GM21786 (cell line): ENCODE measurements around the gene UPK3BL1.
"Not testable (repeated sequence)": the region's sequence is repeated elsewhere in the genome, so short reads cannot be mapped to it uniquely, and the experiment has no call there.

ENCODE experiments used
- ATAC-seq: cut with Tn5 transposase; IDR thresholded peaks from one replicate; pipeline ENCODE4 v1.9.1; 2021; ENCODE audit not compliant: unreplicated experiment

The UPK3BL1 gene

GRCh38 chr7:102630622-102631021 lies 12.0 kb downstream of the UPK3BL1 start:
- ATAC-seq: not testable (repeated sequence)

DNA sequence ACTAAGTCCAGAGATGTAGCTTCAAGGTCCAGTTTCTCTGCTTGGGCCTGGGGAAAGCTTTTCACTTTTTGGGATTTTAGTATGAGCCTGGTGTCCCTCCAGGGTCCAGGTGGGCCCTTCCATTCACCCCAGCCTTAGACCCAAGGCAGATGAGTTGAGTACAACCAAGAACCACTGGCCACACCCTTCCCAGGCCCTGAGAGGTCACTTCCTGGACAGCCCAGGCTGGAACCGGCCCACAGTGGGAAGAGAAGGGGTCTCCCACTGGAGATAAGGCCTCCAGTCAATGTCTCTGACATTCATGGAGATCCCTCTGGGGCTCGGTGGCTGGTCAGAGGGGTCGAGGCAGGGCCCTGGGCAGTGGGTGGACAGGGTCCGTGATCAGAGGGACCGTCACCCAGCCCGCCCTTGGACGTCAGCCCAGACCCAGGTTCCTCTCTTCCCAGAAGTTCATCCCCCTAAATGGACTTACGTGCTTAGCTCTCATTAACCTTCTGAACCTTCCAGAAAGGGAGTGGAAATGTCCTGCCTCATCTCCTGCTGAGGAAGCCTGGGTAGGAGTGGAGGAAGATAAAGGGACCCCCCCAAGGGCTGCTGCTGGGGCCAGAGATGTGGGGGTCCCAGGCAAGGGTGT lies 15.2 kb downstream of the UPK3BL1 start:
- ATAC-seq: not testable (repeated sequence)

DNA sequence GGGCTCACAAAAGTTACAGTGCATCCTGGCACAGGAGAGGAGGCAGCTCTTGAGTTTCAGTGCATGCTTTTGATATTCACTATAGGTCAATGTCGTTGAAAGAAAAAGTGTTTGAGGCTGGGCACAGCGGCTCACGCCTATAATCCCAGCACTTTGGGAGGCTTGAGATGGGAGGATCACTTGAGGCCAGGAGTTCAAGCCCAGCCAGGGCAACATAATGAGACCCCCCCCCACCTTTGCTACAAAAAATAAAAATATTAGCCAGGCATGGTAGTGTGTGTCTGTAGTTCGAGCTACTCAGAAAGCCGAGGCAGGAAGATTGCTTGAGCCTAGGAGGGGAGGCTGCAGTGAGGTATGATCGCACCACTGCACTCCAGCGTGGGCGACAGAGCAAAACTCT lies 24.5 kb downstream of the UPK3BL1 start:
- ATAC-seq: not testable (repeated sequence)

GRCh38 chr7:102616507-102617125 lies 26.0 kb downstream of the UPK3BL1 start, which contains the start of gene RASA4:
TSS of gene RASA4 (minus strand) at chr7:102616756. CDS start at chr7:102616689, 67 bp downstream.
- ATAC-seq: peak; percentile 54

- ATAC-seq: not testable (repeated sequence)
These were observed 26.7 kb downstream of the UPK3BL1 start for GRCh38 chr7:102615930-102616329.

- ATAC-seq: not testable (repeated sequence)
These were observed 27.7 kb downstream of the UPK3BL1 start for GRCh38 chr7:102614873-102615272.

DNA sequence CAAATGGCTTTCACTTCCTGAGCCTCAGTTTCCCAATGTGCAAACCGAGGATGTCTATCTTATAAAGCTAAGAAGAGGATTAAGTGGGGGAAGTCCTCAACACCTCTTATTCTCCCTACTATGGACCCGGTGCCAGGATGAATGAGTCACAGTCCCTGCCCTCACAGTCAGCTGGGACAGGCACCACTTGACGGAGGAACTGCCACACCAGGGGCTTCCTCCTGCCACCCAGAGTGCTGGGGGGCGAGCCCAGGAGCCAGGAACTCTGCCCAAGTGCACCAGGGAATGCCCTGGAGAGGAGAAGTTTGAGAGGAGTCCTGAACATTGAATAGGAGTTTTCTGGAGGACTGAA lies 28.3 kb downstream of the UPK3BL1 start:
- peak; percentile 24 for ATAC-seq

DNA sequence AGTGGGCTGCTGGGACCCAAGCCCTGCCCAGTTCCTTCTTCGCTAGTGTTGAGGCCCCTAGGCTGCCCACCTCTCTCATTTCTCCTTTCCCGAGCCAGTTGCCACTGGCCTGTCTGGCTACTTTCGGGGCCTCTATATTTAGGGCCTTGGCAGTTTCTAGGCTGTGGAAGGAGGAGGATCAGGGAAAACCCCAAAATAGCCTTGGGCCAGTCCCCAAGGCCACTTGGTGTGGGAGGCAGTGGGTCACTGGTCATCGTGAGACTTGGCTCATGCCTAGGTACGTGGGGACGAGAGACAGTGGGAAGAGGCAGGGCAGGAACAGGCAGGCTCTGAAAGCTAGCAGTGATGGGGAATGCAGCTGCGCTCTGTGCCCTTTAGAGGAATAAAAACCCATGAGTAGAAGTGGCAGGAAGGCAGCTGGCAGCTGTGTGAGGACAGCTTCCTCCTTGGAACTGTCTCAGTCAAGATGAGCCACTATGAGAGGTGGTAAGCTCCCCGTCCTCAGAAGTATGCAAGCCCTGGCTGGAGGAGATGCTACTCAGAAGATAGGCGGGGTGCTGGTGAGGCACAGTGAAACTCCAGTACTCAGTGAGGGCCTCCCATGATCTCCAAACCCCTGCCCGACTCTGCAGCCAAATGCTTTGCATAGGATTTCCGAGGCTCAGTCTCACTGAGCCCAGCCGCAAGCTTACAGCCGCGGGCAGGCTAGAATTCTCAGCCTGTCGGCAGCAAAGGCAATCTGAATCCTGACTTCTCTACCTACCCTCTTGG lies 28.8 kb downstream of the UPK3BL1 start:
- peak; percentile 59 for ATAC-seq

GRCh38 chr7:102611675-102612325 lies 30.8 kb downstream of the UPK3BL1 start:
- ATAC-seq: not testable (repeated sequence)

- peak; percentile 39 for ATAC-seq
These were observed 31.4 kb downstream of the UPK3BL1 start for GRCh38 chr7:102611013-102611674.

DNA sequence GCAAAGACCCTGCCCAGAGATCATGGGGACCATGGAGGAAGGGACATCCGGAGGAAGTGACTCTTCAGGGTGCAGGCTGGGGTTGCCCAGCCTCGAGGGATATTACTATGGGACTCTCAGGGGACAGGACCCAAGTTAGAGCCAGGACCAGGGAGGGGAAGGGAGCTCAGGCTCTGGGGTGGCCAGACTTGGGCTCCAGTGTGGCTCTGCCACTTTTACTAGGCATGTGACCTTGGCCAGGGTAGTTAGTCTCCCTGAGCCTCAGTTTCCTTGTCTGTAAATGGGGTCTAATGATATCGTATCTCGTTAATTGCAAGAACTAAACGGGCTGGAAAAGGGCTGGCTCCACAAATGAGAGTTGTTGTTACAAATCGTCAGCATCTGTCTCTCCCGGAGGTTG lies 32.1 kb downstream of the UPK3BL1 start:
- not testable (repeated sequence) for ATAC-seq

DNA sequence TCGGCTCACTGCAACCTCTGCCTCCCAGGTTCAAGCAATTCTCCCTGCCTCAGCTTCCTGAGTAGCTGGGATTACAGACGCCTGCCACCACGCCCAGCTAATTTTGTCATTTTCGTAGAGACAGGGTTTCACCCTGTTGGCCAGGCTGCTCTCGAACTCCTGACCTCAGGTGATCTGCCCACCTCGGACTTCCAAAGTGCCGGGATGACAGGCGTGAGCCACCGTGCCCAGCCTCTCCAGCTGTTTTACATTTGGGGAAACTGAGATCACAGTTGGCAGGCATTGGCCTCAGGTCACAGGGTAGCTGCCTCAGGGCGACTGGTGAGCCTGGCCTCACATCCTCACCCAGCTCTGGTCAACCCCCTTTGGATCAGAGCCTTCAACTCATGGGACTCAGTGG lies 32.9 kb downstream of the UPK3BL1 start:
- not testable (repeated sequence) for ATAC-seq

DNA sequence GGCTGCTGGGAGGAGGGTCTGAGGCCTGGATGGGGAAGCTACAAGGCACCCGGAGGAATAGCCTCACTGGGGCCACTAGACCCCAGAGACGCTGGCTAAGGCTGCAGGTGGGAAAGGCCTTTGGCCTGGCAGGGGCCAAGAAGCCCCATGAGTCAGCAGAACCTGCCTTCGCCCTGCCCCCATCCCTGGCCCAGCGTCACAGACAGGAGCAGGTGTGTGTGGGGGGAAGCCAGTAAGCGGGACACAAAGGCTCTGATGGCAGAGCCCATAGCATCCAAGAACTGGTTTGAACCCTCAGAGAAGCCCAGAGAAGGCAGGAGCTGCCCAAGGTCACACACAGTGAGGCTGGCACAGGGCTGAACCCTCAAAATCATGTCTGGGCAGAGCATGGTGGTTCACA lies 35.7 kb downstream of the UPK3BL1 start:
- ATAC-seq: not testable (repeated sequence)

GRCh38 chr7:102604431-102605145 lies 38.0 kb downstream of the UPK3BL1 start:
- not testable (repeated sequence) for ATAC-seq

DNA sequence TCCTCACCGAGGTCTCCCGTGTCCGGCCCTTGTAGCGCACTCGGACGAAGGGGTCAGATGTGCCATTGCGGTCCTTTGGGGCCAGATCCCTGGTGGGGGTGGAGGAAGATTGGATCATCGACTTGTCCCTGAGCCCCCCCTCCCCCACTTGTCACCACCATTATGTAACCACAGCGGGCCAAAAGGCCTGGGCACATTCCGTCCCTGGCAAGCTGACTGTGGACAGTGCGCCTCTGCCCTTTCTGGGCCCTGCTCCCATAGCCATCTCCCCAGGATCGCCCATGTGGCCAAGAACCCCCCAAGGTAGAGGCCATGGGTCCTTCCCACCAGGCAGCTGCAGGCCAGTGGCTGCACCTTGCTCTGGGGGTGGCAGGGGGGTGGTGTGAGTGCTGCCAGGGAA lies 40.3 kb downstream of the UPK3BL1 start:
- not testable (repeated sequence) for ATAC-seq

- ATAC-seq: not testable (repeated sequence)
These were observed 42.9 kb downstream of the UPK3BL1 start for GRCh38 chr7:102599699-102600098.

- not testable (repeated sequence) for ATAC-seq
These were observed 46.6 kb downstream of the UPK3BL1 start for GRCh38 chr7:102596036-102596435.

- ATAC-seq: peak; percentile 64
These were observed 48.8 kb downstream of the UPK3BL1 start for GRCh38 chr7:102593637-102594334.

GRCh38 chr7:102592477-102593019 lies 50.0 kb downstream of the UPK3BL1 start:
- ATAC-seq: peak; percentile 50
